GM12875 (cell line): Measurements from ENCODE around the gene CTNNBIP1.

ENCODE experiments used
- H3K4me3 ChIP-seq: one replicate; pipeline ENCODE4 v1.5.1; 2011; ENCODE audit warnings: low read depth, low read length, control low read depth
- TF ChIP-seq, protein P1 (sequence below): IDR thresholded peaks from 2 replicates; pipeline ENCODE4 v1.5.1; 2011; ENCODE audit warnings: low read depth, mild to moderate bottlenecking, control low read depth, inconsistent platforms, low read length, moderate library complexity, borderline replicate concordance; ENCODE audit not compliant: insufficient read depth

CTNNBIP1 gene

DNA sequence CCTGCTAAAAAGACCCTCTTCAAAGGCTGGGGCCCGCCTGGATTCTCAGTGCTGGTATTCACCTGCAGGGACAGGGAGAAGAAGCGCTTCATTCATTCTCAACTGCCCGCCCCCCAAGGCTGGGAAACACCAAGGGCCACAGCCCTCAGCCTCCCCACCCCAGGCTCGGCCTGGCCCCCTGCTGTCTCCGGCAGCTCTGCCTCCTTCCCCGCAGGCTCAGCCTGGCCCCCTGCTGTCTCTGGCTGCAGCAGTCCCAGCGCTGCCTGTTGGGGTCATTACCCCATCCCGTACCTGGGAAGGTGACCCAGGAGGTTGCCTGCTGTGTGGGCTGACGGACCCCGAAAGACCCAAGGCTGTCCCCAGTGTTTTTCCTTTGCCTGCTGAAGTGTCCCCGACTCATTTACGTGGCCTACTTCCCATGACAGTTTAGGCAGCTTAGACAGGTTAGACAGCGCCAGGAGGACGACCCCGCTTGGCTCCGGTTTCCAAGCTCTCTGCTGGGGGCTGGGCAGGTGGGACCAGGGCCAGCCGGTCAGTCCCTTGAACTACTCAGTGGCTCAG, 63.4 kb downstream of the CTNNBIP1 start:
- TF ChIP-seq, protein P1, sequence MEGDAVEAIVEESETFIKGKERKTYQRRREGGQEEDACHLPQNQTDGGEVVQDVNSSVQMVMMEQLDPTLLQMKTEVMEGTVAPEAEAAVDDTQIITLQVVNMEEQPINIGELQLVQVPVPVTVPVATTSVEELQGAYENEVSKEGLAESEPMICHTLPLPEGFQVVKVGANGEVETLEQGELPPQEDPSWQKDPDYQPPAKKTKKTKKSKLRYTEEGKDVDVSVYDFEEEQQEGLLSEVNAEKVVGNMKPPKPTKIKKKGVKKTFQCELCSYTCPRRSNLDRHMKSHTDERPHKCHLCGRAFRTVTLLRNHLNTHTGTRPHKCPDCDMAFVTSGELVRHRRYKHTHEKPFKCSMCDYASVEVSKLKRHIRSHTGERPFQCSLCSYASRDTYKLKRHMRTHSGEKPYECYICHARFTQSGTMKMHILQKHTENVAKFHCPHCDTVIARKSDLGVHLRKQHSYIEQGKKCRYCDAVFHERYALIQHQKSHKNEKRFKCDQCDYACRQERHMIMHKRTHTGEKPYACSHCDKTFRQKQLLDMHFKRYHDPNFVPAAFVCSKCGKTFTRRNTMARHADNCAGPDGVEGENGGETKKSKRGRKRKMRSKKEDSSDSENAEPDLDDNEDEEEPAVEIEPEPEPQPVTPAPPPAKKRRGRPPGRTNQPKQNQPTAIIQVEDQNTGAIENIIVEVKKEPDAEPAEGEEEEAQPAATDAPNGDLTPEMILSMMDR, result no peak
- no peak overlapping the region for H3K4me3 ChIP-seq

DNA sequence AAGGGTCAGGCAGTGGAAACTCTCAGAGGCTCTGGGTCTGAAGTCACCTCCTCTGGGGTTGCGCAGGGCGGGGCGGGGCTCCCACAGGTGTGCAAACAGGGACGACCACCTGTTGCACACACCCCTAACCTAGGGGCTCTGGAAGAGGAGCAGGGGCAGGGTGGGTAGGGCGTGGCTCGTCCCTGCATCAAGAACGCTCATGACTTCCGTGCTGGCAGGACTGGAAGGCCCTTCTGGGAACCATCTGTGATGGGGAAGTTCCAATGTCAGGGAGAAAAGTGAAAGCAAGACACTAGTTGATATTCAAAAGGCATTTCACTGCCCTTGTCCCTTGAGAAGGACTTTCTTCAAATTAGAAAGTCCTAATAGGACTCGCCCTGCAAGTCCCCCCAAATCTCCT, 64.2 kb downstream of the CTNNBIP1 start:
- no peak overlapping the region for H3K4me3 ChIP-seq
- TF ChIP-seq, protein P1, result no peak

DNA sequence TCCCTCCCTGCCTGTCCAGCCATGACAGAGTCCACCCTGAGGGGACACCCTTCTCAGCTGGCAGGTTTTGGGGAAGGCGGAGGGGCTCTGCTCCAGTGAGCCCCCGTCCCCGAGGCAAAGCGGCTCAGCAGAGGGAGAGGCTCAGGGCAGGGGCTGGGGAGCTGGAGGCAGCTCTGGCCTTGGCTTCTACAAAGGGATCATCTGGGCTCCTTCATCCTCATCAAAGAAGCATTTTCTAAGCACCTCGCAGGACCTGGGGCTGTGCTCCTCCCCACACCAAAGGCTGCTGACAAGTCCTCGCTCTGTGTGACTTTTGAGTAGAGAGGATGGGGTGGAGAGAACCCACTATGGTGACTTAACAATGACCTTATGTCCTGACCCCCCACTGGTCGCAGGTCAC, 65.3 kb downstream of the CTNNBIP1 start:
- no peak overlapping the region for H3K4me3 ChIP-seq
- TF ChIP-seq, protein P1, result no peak

DNA sequence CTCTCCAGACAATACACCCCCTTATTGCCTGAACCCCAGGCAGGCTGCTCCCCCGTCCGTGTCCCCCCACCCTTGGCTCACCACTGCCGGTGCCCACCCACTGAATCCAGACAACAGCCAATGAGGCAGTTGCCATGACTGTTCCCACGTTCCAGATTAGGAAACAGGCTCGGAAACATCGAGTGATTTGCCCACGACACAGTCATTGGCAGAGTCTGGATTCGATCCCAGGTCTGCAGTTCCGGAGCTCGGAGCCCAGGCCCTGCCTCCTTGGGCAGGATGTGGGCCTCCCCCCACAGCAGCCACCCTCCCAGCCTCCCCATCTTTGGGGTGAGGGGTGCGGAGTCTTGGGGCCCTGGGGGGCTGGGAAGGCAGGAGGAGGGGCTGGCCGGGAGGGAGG, 66.0 kb downstream of the CTNNBIP1 start:
- TF ChIP-seq, protein P1, result no peak
- no peak overlapping the region for H3K4me3 ChIP-seq

DNA sequence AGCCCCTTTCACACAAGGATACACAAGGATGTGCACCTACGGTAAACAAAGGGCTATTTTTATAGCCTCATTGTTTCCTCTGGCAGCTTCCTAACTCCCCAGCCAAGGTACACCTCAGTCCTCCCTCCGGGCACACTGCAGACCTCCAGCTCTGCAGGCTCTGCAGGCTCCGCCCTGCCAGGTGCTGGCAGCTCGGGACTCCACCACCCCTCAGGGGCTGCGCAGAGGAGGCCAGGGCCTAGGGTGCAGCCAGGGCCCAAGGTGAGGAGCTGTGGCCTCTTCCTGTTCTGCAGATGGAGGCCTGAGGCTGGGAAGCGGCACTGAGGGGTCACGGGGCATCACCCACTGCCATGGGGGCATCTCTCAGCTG, 66.5 kb downstream of the CTNNBIP1 start:
- TF ChIP-seq, protein P1, result no peak
- H3K4me3 ChIP-seq, result no peak overlapping the region

DNA sequence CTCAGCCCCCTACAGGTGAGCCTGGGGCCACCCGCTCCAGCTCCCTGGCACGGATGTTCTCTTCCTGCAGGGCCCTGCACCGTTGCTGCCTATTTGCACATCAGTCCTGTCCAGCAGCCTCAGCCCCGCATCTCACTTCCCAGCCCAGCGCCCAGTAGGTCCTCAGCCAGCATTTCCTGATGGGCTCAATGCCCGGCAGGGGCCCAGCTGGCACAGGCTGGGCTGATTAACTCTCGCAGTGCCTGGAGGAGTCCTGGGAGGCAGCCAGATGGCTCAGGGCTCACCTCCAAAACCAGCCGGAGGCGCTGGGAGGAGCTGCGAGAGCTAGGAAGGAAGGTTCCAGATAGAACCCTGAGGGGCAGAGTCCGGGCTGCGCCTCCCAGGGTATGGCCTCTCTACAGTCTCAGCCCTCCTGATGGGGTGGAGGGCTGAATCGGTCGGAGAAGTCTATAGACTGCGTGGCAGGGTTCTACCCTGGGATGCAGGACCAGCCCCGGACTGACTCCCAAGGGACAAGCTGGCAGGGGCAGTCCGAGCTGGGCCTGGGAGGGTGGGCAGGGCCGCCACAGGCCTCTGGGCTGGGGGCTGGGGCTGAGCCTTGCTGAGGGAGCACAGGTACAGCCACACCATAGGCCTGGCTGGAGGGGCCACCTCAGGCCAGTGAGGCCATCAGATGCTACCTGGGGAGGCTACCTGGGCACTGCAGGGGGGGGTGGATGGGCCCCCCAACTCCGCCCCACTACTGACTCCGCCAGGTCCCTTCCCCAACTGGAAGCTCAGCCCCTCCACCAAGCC, 67.1 kb downstream of the CTNNBIP1 start:
- no peak overlapping the region for H3K4me3 ChIP-seq
- TF ChIP-seq, protein P1, result no peak
